Posterior vena cava (tissue), 2 donors: ENCODE results near the gene PRR7. TPM values are rescaled to one million over a fixed set of nuclear protein-coding genes. Genes with fewer than 3 reads are reported as not detected.
"Not testable (repeated sequence)": the region's sequence is repeated elsewhere in the genome, so short reads cannot be mapped to it uniquely, and the experiment has no call there.

Experiments
- DNase-seq: peaks from one replicate; pipeline ENCODE4 v3.0.0-alpha.2; 2020; ENCODE audit warnings: low spot score
- intact Hi-C, 2 donors: fragments of 100-400 bp; cut with DNase I; formaldehyde crosslinking; loops; one replicate each; pipeline versions ENCODE4 v1.14.1 to v1.14.2; 2022 to 2023
- total RNA-seq, 2 donors: library from RNA; stranded (reverse); fragmentation: NEBNext Ultra II Directional; extraction: Animal tissue kit (Norgen Biotek cat#: 25700); gene quantifications; one replicate each; pipeline ENCODE4 v1.2.1, GENCODE V29; 2021
- donor health status: DM: yes; HTN: yes; CAD: no.
- donor health status: DM: yes; HTN: yes; CAD: no.

The PRR7 gene
- total RNA-seq, 2 donors from 2014 or later = 0.79 to 2.0 TPM

DNA sequence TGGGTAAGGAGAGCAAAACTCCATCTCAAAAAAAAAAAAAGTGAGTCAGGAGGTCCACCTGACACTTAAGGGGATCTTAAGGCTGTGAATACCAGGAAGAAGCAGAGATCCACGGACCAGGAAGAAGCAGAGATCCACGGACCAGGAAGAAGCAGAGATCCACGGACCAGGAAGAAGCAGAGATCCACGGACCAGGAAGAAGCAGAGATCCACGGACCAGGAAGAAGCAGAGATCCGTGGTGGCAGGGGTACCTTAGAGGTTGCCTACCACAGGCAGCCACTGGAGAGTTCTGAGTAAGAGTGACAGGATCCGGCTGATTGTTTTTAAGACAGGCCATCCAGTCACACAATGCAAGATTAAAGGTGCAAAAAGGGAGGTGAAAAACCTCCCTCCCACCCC lies 26.1 kb upstream of the PRR7 start:
- intact Hi-C loops, DNase-seq: not testable (repeated sequence)

DNA sequence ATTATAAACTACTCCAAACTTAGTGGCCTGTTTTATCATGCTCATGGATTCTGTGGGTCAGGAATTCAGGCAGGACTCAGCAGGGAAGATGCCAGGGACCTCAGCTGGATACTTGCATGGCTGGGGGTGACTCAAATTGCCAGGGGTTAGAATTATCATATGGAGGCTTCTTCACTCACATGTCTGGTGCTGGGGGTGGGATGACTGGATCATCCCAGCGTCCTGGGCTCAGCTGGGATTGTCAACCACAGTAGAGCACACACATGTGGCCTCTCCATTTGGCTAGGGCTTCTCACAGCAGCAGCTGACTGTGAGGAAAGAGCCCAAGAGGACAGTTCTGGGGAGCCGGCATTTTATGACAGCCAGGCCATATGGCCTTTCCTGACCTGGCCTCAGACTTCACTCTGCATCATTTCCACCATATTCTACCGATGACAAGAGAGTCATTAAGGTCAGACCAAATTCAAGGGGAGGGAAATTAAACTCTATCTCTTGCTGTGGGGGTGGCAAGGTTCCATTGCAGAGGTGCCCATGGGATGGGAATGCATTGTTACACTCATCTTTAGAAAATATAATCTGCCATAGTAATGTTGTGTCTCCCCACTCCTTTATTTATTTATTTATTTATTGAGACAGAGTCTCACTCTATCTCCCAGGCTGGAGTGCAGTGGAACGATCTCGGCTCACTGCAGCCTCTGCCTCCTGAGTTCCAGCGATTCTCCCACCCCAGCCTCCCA lies 25.4 kb upstream of the PRR7 start:
- intact Hi-C loops = no loop called here
- no peak for DNase-seq

DNA sequence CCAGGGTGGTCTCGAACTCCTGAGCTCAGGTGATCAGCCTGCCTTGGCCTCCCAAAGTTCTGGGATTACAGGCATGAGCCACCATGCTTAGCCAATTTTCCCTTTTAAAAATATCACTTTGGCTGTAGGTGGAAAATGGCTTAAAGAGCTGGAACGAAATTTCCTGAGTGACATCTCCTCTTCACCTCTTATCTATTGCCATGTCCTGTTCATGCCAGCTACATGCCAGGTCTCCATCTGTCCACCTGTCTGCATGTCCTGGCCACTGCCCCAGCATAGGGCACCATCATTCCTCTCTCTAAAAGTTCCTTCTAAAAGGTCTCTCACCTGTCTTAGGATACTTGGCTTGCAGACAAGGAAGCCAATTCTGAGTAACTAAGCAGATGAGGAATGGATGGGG lies 22.9 kb upstream of the PRR7 start:
- intact Hi-C loops = no loop called here
- no peak for DNase-seq

DNA sequence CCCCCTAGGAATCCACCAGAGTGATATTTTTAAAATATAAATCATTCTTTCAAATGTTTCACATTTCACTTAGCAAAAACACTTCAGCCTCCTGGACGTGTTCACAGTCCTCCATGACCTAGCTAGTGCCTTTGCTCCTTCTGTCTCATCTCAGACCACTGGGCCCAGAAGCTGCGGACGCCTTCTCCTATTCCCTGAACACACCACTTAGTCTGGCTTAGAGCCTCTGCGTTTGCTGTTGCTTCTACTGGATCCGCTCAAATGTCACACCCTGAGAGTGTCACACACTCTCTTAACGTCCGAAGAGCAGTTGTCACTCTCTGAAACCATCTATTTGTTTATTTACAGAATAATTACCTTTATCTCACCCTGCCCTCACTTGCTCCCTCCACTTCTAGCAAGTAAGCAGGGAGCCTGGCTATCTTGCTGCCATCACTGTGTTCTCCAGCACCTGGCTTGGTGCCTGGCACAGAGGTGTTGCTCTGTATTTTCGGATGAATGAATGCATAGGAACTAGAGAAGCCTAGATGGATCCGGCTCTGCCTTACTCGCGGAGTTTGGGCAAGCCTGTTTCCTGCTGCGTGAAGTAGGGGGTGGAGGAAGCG lies 21.3 kb upstream of the PRR7 start:
- intact Hi-C loops = no loop called here
- DNase-seq = no peak

DNA sequence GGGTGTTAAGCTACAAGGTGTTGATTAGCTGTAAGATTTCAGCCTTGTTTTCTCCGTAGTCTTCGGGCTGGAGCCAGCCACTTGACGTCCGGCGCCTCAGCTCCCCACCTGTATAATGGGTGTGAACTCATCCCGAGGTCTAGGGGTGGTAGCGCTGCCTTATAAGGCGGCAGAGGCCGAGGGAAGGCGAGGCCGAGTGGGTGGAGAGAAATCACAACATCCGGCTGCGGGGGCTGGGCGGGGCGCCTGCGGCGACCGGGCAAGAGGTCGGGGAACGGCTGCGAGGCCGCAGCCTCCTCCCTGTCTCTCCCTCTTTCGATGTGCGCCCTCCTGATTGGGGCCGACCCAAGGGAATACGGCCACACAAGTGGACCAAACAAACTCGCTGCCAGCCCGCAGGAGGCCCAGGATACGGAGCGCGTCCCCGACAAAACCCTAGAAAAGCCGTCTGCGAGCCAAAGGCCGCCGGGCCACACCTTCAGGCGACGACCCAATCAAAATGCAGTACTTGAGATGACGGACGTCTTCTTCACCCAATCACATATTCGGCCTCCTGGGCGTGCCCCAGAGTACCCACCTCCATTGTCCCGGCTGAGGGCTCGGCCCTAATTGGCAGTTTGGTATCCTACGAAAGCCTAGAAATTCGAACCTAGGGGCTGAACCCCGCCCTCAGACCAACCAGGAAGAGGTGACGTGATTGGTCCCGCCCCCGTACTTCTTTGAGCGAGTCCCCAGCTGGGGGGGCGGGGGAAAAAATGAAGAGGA lies 20.6 kb upstream of the PRR7 start:
- intact Hi-C loops = no loop called here
- DNase-seq = peak; percentile 100

DNA sequence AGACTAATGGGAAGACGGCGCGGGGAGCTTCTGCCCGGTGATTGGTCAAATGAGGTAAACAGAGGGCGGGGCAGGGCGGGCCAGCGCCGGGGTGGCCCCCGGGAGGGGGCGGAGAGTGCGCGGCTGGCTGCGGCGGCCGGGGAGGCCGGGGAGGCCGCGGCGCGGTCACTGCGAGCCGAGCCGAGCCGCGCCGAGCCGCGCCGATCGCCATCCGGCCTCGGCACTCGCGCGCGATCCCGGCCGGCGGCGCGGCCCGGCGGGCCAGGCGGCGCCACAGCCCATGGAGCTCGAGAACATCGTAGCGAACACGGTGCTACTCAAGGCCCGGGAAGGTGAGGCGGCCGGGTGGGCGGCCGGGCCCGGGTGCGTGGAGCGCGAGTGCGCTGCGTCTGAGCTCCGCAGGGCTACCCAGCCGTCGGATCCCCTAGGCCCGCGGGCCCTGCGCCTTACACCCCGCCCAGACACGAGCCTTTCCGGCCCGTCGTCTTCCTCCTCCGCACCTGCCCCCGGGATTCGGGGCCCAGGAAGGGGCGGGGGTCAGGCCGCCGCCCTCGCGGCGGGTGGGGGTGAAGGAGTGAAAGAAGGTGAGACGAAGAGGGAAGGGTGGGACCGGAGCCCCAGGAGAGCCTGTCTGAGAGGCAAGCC lies 19.9 kb upstream of the PRR7 start, which contains the start of gene GRK6:
GRK6 (plus strand) TSS at position 111 of the 645 bp plus-strand sequence; CDS start at position 281, 170 bp downstream.
- peak; percentile 87 for DNase-seq
- intact Hi-C loops = no loop called here

DNA sequence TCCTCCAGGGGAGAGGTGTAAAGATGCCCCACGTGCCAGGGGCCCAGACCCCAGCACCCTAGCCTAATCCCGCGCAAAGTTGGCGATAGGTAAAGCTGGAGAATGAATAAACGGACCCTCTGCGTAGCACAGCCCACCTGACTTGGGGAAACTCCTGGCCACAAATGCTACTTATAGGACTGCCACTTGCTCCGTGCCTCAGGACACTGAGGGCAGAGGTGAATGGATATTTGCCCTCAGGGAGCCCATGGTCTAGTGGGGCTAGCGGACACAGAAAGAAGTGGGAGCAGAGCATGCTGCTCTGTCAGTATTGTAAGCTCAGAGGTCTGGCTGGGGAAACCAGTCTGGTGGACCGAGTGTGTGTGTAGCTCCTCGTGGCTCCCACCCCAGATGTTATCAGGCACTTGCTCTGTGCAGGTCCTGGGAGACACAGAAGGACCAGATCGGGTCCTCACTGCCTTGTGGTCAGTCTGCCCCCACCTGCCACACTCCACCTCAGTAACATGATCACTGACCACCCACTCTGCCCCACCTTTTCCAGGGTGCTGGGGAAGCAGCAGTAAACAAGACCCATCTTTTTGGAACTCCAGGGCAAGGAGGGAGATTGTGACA lies 19.3 kb upstream of the PRR7 start:
- intact Hi-C loops = no loop called here
- no peak for DNase-seq

DNA sequence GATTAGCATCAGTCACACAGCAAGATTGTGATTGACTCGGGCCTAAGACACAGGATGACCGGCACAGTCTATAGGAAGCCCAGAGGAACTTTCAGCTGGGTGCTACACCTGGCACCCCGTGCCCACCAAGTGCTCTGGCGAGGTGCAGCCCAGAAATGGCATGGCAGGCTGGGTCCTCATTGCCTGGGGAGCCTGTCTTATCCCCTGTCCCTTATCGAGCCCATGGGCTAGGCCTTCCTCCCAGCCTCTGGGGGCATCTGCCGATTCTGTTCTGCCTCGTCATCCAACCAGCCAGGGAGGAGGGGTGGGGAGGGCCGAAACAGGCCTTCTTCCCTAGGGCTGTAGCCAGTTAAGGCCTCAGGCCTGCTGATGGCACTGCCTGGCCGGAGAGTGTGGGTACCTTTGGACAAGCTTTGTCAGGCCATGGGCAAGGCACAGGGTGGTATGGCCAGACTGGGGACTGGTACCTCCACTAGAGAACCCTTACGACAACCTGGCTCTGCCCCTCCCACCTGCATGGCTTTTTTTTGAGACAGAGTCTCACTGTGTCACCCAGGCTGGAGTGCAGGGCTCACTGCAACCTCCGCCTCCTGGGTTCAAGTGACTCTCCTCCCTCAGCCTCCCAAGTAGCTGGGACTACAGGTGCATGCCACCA lies 18.6 kb upstream of the PRR7 start:
- peak; percentile 82 for DNase-seq
- intact Hi-C loops = no loop called here

DNA sequence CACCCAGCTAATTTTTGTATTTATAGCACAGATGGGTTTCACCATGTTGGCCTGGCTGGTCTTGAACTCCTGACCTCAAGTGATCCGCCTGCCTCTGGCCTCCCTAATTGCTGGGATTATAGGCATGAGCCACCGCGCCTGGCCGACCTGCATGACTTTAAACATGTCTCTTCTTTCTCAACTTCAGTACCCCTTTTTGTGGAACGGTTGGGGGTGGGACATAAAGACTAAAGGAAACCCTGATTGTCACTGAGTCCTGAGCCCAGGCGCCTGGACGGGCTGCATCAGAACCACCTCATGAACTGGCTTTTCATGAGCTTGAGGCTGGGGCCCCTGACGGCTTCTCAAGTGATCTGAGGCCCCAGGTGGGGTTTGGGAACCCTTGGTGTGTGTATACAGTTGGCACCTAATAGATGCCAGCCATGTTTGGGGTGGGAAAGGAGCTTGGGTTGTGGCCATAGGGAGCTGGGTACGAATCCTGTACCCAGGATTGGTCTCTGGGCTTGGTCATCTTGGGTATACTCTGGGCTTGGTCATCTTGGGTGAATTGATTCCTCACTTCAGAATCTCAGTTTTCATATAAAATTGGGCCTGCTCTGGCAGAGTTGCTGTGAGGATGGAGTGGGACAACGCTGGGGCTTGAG lies 17.9 kb upstream of the PRR7 start:
- DNase-seq = peak; percentile 67

DNA sequence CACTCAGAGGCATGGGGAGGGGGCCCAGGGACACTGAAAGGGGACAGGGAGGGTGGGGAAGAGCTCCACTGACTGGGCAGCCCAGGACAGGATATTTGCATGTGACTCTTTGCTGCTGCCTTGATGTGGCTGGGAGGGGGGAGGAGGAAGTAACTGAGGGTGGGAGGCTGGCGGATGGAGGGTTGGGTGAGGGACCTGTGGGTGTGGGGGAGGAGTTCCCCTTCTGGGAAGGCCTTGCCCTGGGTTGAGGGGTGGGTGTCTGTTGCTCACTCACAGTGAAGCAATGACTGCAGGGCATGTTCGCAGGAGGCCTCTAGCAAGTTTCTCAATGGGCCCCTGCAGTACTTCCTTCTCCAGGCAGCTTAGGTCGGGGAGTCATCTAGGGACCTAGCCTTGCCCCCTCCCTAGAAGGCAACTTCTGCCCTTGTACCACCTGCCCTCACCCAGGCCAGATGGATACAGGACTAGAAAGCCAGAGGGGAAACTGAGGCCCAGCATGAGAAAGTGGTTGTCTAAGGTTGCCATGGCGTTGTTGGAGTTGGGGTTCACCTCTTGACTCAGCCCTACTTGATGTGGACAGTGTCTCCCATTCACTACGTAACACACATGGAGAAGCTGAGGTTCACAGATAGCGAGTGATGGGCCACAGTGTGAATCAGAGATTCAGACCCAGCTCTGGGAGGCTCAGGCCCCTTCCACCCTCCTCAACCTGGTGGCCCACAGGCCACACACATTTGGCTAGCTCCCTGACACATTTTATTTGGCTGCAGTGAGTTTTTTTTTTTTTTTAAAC lies 17.2 kb upstream of the PRR7 start:
- intact Hi-C loops = no loop called here
- peak; percentile 93 for DNase-seq

More for the DNA sequence above, 17.9 kb upstream of the PRR7 start:
- intact Hi-C loops = no loop called here

DNA sequence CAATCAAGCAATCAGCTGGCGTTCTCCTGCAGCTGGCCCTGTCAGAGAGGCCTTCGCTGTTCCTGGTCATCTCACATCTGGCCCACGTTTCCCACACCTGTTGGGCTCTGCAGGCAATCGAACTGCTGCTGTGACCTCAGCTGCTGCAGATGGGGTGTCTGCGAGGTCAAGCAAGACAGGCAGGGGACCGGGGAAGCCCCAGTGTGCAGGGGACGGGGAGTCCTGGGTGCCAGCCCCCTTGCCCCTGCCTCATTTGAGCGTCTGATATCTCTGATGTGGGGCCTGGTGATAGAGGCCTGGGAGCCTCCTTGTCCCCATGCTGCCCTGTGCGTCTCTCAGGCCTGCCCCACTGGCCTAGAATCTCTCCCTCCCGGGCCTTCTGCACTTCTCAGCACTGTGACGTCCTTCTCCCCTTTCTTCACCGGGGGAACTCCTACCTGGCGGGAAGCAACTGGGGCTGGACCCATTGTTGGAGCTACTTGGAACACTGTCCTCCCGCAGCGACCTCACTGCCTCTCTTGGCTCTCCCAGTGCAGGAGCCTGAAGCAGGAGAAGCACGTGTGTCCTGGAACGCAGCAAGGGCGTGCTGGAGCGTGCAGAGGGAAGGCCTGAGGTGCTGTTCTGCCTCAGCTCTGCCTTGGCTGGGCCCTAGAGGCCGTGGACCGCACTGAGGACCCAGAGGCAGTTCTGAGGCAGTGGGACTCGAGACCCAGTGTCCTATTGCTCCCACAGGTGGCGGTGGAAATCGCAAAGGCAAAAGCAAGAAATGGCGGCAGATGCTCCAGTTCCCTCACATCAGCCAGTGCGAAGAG lies 16.3 kb upstream of the PRR7 start:
- peak; percentile 71 for DNase-seq
- intact Hi-C loops = no loop called here

DNA sequence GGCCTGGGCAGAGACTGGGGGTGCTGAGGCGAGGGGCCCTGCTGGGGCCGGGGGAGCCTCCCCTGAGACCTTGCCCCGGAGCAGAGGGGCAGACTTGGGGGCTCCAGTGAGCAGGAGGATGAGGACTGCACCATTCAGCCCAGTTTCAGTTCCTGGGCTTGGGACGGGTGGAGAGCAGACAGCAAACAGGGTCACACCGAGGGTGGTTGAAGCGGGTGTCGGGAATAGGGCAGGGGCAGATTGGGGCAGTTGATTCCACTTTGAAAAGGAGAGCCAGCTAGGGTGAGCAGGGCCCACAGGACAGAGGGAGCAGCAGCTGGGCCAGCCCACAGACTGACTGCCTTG lies 15.7 kb upstream of the PRR7 start:
- intact Hi-C loops = no loop called here
- DNase-seq = no peak

DNA sequence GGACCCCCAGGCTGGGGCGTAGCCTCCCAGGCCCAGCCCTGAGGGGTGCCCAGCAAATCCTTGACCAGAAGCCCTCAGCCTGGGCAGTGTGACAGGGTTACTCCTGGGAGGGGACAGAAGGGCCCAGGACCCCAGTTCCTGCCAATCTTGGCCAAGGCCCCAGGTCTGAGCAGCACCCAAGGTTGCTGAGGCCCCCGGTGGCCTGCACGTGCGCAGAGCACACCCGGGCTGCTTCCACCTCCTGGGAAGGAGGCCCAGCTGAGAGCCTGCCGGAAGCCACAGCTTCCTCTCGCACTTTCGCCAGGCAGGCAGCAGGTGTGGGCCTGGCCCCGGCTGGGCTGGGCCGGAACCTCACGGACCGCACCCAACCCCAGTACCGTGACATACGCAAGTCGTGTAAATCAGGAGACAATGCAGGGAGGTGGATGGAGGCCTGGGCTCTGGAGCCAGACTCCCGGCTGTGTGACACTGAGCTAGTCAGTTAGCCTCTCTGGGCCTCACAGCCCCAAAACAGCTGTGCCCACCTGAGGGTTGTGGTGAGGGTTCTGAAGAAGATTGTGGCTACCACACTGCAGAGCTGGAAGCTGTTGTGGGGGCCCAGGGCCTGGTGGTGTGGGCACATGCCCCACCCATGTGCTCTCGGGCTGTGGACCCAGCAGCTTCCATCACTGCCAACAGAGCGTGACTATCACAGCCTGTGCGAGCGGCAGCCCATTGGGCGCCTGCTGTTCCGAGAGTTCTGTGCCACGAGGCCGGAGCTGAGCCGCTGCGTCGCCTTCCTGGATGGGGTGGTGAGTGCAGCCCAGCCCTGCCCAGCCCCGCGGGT lies 15.1 kb upstream of the PRR7 start:
- DNase-seq = peak; percentile 86
- intact Hi-C loops = no loop called here

DNA sequence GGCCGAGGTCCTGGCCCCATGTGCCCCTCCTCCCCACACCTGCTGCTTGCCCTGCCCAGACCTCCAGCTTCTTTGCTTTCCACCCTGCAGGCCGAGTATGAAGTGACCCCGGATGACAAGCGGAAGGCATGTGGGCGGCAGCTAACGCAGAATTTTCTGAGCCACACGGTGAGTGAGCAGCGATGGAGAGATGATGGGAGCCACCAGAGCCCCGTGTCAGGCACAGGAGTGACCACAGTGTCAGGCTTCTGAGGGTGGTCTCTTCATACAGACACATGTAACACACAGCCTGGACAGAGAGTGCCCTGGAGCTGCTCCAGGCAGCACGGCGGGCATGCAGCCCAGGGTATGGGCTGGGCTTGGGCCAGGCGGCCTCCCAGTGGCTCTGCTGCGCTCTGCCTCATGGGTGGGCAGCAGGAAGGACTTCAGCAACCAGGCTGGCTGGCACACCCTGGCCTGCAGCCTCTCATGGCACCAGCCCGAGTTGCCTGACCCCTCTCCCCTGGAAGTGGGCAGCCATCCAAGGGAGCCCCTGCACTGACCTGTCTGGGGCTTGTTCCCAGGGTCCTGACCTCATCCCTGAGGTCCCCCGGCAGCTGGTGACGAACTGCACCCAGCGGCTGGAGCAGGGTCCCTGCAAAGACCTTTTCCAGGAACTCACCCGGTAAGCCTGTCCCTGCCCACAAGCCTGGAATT lies 14.3 kb upstream of the PRR7 start:
- DNase-seq = no peak
- intact Hi-C loops = no loop called here

DNA sequence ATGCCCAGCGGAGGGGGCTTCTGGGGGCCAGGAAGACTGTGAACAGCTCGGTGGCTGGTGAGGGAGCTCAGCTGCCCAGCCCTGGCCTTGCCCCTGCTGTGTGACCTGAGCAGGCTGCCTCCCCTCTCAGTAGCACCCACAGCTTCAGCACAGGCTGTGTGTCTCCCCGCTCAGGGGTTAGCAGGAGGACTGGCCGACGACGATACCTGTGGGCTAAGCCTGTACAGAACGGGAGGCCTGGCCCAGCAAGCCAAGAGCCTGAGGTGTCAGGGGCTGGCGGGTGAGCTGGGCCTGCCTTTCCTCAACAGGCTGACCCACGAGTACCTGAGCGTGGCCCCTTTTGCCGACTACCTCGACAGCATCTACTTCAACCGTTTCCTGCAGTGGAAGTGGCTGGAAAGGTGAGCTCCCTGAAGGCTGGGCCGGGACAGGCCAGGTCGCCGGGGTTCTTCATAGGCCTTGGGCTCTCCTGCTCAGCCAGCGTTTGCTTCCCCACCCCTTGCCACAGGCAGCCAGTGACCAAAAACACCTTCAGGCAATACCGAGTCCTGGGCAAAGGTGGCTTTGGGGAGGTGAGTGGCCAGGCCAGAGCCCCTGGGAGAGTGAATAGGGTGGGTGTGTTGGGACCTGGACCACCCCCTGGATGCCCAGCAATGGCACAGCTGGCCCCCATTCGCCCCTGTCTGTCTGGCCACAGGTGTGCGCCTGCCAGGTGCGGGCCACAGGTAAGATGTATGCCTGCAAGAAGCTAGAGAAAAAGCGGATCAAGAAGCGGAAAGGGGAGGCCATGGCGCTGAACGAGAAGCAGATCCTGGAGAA lies 13.6 kb upstream of the PRR7 start:
- intact Hi-C loops = no loop called here

More for the DNA sequence above, 13.6 kb upstream of the PRR7 start:
- DNase-seq = no peak
